ENCODE results near the gene CELSR1.

CELSR1 gene

GRCh38 chr22:46575911-46576555 is 38.6 kb upstream of the CELSR1 start:
- H3K27ac ChIP-seq (replicated peaks) = peak overlapping the region; percentile 45
- TF ChIP-seq SPI1 (IDR thresholded peaks at IDR 0.05; ENCODE audit: borderline replicate concordance, low read depth) (no peak), REST (IDR thresholded peaks at IDR 0.05; ENCODE audit: insufficient replicate concordance, low read depth) (no peak), GABPA (IDR thresholded peaks at IDR 0.05; ENCODE audit: low read depth) (no peak), POLR2AphosphoS5 (IDR thresholded peaks at IDR 0.05; ENCODE audit: low read depth) (no peak), CTCF (IDR thresholded peaks at IDR 0.05; ENCODE audit: insufficient read depth, low read length) (no peak)
- no peaks in the 10 kb centered on the region for H3K27me3 ChIP-seq (ENCODE audit: insufficient read depth, poor library complexity, severe bottlenecking)
- no peak for DNase-seq (ENCODE audit: low read depth in 1 of 2, low spot score in 1 of 2)
- peak overlapping the region; percentile 36 for H3K4me3 ChIP-seq (replicated peaks; ENCODE audit: insufficient read depth, low read length)

GRCh38 chr22:46574993-46575910 is 37.8 kb upstream of the CELSR1 start:
- DNase-seq (ENCODE audit: low read depth in 1 of 2, low spot score in 1 of 2) = no peak
- Histone ChIP-seq H3K4me3 (replicated peaks; ENCODE audit: insufficient read depth, low read length) (no peak overlapping the region), H3K27me3 (ENCODE audit: insufficient read depth, poor library complexity, severe bottlenecking) (no peaks in the 10 kb centered on the region), H3K27ac (replicated peaks) (no peak overlapping the region)
- TF ChIP-seq GABPA (IDR thresholded peaks at IDR 0.05; ENCODE audit: low read depth) = no peak
- TF ChIP-seq SPI1 (IDR thresholded peaks at IDR 0.05; ENCODE audit: borderline replicate concordance, low read depth) = no peak
- no peak for TF ChIP-seq CTCF (IDR thresholded peaks at IDR 0.05; ENCODE audit: insufficient read depth, low read length)
- TF ChIP-seq REST (IDR thresholded peaks at IDR 0.05; ENCODE audit: insufficient replicate concordance, low read depth) = no peak
- TF ChIP-seq POLR2AphosphoS5 (IDR thresholded peaks at IDR 0.05; ENCODE audit: low read depth) = no peak

GRCh38 chr22:46574438-46574992 is 37.1 kb upstream of the CELSR1 start:
- Histone ChIP-seq H3K27me3 (ENCODE audit: insufficient read depth, poor library complexity, severe bottlenecking) (no peaks in the 10 kb centered on the region), H3K27ac (replicated peaks) (peak overlapping the region; percentile 5; the same call in 1 of the 2 replicates), H3K4me3 (replicated peaks; ENCODE audit: insufficient read depth, low read length) (no peak overlapping the region)
- DNase-seq (ENCODE audit: low read depth in 1 of 2, low spot score in 1 of 2) = no peak
- no peak for TF ChIP-seq REST (IDR thresholded peaks at IDR 0.05; ENCODE audit: insufficient replicate concordance, low read depth)
- no peak for TF ChIP-seq POLR2AphosphoS5 (IDR thresholded peaks at IDR 0.05; ENCODE audit: low read depth)
- no peak for TF ChIP-seq CTCF (IDR thresholded peaks at IDR 0.05; ENCODE audit: insufficient read depth, low read length)
